Transverse colon (tissue), 4 donors: Measurements from ENCODE around the gene GPR45. TPM values are rescaled to one million over a fixed set of nuclear protein-coding genes. Genes with fewer than 3 reads are reported as not detected.

Experiments used
- DNase-seq: peaks from one replicate; pipeline ENCODE4 v3.0.0-alpha.2; 2019
- H3K27ac ChIP-seq, 4 donors: fragments of 200-600 bp; sonication (generic); 2 replicates each; pipeline ENCODE4 v1.5.1; 2016 to 2018; ENCODE audit warnings: inconsistent platforms in 4 of 4
- H3K27me3 ChIP-seq: fragments of 200-600 bp; sonication (generic); 2 replicates; pipeline ENCODE4 v1.5.1; 2017; ENCODE audit warnings: inconsistent platforms
- H3K36me3 ChIP-seq, 4 donors: fragments of 200-600 bp; sonication (generic); 2 replicates each; pipeline ENCODE4 v1.5.1; 2017 to 2019; ENCODE audit warnings: inconsistent platforms in 4 of 4
- H3K4me1 ChIP-seq, 4 donors: fragments of 200-600 bp; sonication (generic); 2 replicates each; pipeline ENCODE4 v1.5.1; 2017 to 2020; ENCODE audit warnings: inconsistent platforms in 4 of 4
- H3K4me3 ChIP-seq, 4 donors: fragments of 200-600 bp; sonication (generic); 1 replicate in 1 of 4; 2 replicates in 3 of 4; pipeline versions ENCODE4 v1.5.1 to v1.6.1; 2017 to 2019; ENCODE audit warnings: inconsistent platforms in 4 of 4
- H3K9me3 ChIP-seq, 2 donors: fragments of 200-600 bp; sonication (generic); 2 replicates each; pipeline ENCODE4 v1.5.1; 2017 to 2019; ENCODE audit warnings: inconsistent platforms in 2 of 2
- CTCF ChIP-seq, 5 experiments: fragments of 200-600 bp in 3 of 5; fragments of 450-650 bp in 2 of 5; sonication (generic) in 3 of 5; IDR thresholded peaks; 1 replicate in 2 of 5; 2 replicates in 3 of 5; pipeline ENCODE4 v1.5.1; 2016 to 2017; ENCODE audit warnings: antibody characterized with exemption in 5 of 5, inconsistent platforms in 3 of 5, mild to moderate bottlenecking in 2 of 5, moderate library complexity in 1 of 5
- EP300 ChIP-seq: sonication (generic); formaldehyde crosslinking; IDR thresholded peaks from one replicate; pipeline ENCODE4 v1.6.1; 2017; ENCODE audit warnings: antibody characterized with exemption, low read depth
- POLR2A ChIP-seq: fragments of 450-650 bp; IDR thresholded peaks from one replicate; pipeline ENCODE4 v1.6.1; 2016; ENCODE audit warnings: antibody characterized with exemption, mild to moderate bottlenecking, moderate library complexity
- POLR2AphosphoS5 ChIP-seq, 3 donors: sonication (generic); formaldehyde crosslinking; IDR thresholded peaks; one replicate each; pipeline ENCODE4 v1.6.1; 2016; ENCODE audit warnings: antibody characterized with exemption in 3 of 3
- WGBS, 2 donors: methylation state at CpG; one replicate each; pipeline ENCODE4 v1.1.5; 2018; ENCODE audit warnings: low coverage in 1 of 2; 5-methylcytosine and 5-hydroxymethylcytosine counted together
- in situ Hi-C, 4 donors: fragments of 200-750 bp; cut with MboI; loops; one replicate each; pipeline versions ENCODE4 v1.15.0 to v1.15.1; 2017; ENCODE audit warnings: low sequenced_read_pairs in 3 of 4, low pct_ligation_motif_present in 1 of 4, low pct_unique_long_range_greater_than_20kb in 1 of 4
- intact Hi-C: fragments of 100-400 bp; cut with DNase I; formaldehyde crosslinking; loops from one replicate; pipeline ENCODE4 v1.15.1; 2023; ENCODE audit warnings: low total_unique reads
- total RNA-seq, 4 donors: library from RNA; depleted of rRNA; stranded (reverse); fragments of >200 nt; gene quantifications; one replicate each; pipeline ENCODE4 v1.1.0, GENCODE V29; 2016

The GPR45 gene
- total RNA-seq, 4 donors from 2014 or later = not detected

- in situ Hi-C loops (no loop called here), intact Hi-C loops (no loop called here)
- Histone ChIP-seq H3K4me3 (no peak overlapping the region), H3K36me3 (peaks cover 0 to 28% (median 8%) of the 10 kb centered on the region in 4 donors), H3K27ac (no peak overlapping the region), H3K9me3 (no peaks in the 10 kb centered on the region), H3K4me1 (no peaks in the 10 kb centered on the region), H3K27me3 (no peaks in the 10 kb centered on the region)
- DNase-seq = no peak
- WGBS, 2 donors = 91% methylated on average over 7 of the region's 7 CpGs; no CpG with 5 or more reads in 1 of the 2 donors
- no peak for TF ChIP-seq CTCF (IDR thresholded peaks at IDR 0.05)
These were observed 46.6 kb downstream of the GPR45 start for GRCh38 chr2:105288133-105288532.

- 93 to 97% methylated on average over 4 to 6 of the region's 6 CpGs for WGBS, 2 donors
- Histone ChIP-seq H3K9me3 (no peaks in the 10 kb centered on the region), H3K27ac (no peak overlapping the region), H3K4me3 (no peak overlapping the region), H3K36me3 (peaks cover 0 to 24% (median 10%) of the 10 kb centered on the region in 4 donors), H3K27me3 (no peaks in the 10 kb centered on the region), H3K4me1 (no peaks in the 10 kb centered on the region)
- DNase-seq = no peak
- TF ChIP-seq POLR2A = no peak
- TF ChIP-seq CTCF (IDR thresholded peaks at IDR 0.05) = no peak
- no peak for TF ChIP-seq POLR2AphosphoS5 (IDR thresholded peaks at IDR 0.05)
- no peak for TF ChIP-seq EP300
- in situ Hi-C loops = no loop called here
- intact Hi-C loops = no loop called here
These were observed 49.6 kb downstream of the GPR45 start for GRCh38 chr2:105290981-105291660.

- Histone ChIP-seq H3K4me3 (no peak overlapping the region), H3K4me1 (no peaks in the 10 kb centered on the region), H3K27me3 (no peaks in the 10 kb centered on the region), H3K9me3 (no peaks in the 10 kb centered on the region), H3K27ac (no peak overlapping the region), H3K36me3 (peaks cover 0 to 24% (median 10%) of the 10 kb centered on the region in 4 donors)
- intact Hi-C loops = no loop called here
- in situ Hi-C loops = no loop called here
- TF ChIP-seq POLR2A (no peak), POLR2AphosphoS5 (IDR thresholded peaks at IDR 0.05) (no peak), CTCF (IDR thresholded peaks at IDR 0.05) (no peak), EP300 (no peak)
- no peak for DNase-seq
- 96 to 100% methylated on average over 2 of the region's 2 CpGs for WGBS, 2 donors
These were observed 50.4 kb downstream of the GPR45 start for GRCh38 chr2:105291981-105292380.

Other genes starting within 250 kb of the GPR45 start
- gene MRPS9, start 203.7 kb upstream of the GPR45 start, total RNA-seq = 10 to 100 TPM; 12.9 to 27.8 (median 23.4) TPM
- gene TGFBRAP1, start 88.0 kb downstream of the GPR45 start, total RNA-seq = 10 to 100 TPM; 13.1 to 21.8 (median 19.4) TPM
- gene C2orf49, start 95.8 kb downstream of the GPR45 start, total RNA-seq = 10 to 100 TPM in 3 of 4 donors, 1 to 10 TPM in 1; 1.8 to 17.6 (median 14.5) TPM
- 100 to 1,000 TPM in 1 of 4 donors, 10 to 100 TPM in 3; 56.1 to 140 (median 89.2) TPM for gene FHL2, start 157.3 kb downstream of the GPR45 start, total RNA-seq